D721Med (cell line): Measurements from ENCODE around the gene PTX4.

Source experiments
- DNase-seq: peaks from one replicate; pipeline ENCODE4 v3.0.0; 2011; ENCODE audit warnings: low spot score; ENCODE audit not compliant: insufficient read length
- FAIRE-seq: peaks from 2 replicates; lab custom pipeline; 2011; peaks lifted over from hg19 to GRCh38; lab: Jason Lieb, UNC
- TF ChIP-seq, protein P1 (sequence below): IDR thresholded peaks from 2 replicates; pipeline ENCODE4 v1.5.1; 2012; ENCODE audit warnings: mild to moderate bottlenecking, control low read depth; ENCODE audit not compliant: insufficient read depth; ENCODE audit errors: missing control alignments

The PTX4 gene

DNA sequence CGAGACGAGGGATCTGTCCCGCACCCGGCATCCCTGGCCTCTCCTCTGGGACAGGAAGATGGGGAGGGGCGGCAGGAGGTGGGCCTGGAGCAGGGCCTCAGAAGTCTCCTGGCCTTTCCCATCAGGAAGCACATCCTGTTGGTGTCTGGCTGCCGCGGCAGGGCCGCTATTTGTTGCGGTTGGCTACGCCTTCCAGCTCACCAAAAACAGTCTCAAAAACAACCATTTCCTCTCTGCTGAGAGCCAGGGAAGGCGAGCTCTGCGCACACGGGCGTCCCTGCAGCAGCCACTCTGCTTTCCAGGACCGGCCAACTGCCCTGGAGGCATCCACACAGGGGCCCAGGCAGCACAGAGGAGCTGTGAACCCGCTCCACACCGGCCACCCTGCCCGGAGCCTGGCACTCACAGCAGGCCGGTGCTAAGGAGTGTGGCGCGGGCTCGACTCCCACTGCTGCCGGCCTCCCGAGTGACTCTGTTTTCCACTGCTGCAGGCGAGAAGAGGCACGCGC is 44.8 kb upstream of the PTX4 start, which contains the start of gene TMEM204:
TSS of gene TMEM204 (plus strand) at position 224 of the 509 bp plus-strand sequence. CDS start 610 bp downstream, outside the sequence.
- TF ChIP-seq, protein P1, sequence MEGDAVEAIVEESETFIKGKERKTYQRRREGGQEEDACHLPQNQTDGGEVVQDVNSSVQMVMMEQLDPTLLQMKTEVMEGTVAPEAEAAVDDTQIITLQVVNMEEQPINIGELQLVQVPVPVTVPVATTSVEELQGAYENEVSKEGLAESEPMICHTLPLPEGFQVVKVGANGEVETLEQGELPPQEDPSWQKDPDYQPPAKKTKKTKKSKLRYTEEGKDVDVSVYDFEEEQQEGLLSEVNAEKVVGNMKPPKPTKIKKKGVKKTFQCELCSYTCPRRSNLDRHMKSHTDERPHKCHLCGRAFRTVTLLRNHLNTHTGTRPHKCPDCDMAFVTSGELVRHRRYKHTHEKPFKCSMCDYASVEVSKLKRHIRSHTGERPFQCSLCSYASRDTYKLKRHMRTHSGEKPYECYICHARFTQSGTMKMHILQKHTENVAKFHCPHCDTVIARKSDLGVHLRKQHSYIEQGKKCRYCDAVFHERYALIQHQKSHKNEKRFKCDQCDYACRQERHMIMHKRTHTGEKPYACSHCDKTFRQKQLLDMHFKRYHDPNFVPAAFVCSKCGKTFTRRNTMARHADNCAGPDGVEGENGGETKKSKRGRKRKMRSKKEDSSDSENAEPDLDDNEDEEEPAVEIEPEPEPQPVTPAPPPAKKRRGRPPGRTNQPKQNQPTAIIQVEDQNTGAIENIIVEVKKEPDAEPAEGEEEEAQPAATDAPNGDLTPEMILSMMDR = no peak
- FAIRE-seq (no peak), DNase-seq (no peak)

DNA sequence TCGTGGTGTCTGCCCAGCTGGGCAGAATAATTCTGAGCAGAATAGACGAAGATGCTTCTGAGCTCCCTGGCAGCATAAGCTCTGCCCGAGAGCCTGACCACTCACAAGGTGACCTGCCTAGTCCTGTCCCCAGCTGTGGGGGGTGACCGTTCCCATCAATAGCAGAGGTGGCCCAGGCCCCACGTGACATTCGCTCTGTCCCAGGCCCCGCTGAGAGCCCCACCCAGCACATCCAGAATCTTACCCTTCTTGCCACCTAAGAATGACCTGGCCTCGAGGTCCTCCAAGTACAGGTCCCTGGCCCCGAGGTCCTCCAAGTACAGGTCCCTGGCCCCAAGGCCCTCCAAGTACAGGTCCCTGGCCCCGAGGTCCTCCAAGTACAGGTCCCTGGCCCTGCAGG is 44.0 kb upstream of the PTX4 start:
- TF ChIP-seq, protein P1 = no peak
- no peak for FAIRE-seq
- no peak for DNase-seq

DNA sequence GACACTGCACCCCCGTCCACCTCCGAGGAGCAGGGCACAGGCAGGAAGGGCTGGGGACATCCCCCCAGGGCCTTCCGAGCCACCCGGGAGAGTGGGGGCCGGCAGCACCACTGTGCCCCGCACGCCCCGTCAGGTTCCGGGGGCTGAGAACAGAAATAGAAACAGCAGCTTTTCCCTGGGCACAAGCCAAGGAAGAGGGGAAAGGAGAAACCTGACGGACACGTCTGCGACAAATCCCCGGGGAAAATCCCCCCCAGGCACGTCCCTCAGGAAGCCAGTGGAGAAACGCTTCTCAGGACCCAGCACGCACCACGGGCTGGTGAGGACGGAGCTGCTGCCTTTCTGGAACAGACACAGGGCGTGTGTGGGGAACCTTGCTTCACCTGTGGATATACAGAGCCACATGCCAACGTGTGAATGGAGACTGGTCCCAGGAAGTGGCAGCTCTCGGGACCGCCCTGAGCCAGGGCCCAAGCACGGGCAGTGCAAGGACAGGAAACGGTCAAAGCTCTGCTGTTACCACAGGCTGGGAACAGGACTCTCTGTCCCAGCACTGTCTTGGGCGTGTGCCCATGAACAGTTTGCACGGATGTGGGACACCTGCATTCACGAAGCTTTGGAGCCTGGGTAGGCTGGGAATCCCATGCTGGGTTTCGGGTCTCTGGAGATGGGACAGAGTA is 43.5 kb upstream of the PTX4 start:
- FAIRE-seq = no peak
- DNase-seq = no peak
- TF ChIP-seq, protein P1 = no peak

DNA sequence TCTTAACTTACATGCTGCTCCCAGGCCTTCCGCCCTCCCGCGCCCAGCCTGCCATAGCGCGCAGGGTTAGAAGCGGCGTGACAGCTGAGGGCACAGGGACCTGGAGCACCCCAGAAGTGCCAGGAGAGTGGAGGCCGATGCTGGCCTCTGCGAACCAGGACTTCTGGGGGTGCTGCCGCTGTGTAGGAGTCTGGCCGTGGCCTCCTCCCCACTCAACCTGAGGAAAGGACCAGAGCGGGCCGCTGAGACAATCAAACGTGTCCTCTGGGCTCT is 42.8 kb upstream of the PTX4 start:
- DNase-seq (no peak), FAIRE-seq (no peak)
- TF ChIP-seq, protein P1 = no peak

DNA sequence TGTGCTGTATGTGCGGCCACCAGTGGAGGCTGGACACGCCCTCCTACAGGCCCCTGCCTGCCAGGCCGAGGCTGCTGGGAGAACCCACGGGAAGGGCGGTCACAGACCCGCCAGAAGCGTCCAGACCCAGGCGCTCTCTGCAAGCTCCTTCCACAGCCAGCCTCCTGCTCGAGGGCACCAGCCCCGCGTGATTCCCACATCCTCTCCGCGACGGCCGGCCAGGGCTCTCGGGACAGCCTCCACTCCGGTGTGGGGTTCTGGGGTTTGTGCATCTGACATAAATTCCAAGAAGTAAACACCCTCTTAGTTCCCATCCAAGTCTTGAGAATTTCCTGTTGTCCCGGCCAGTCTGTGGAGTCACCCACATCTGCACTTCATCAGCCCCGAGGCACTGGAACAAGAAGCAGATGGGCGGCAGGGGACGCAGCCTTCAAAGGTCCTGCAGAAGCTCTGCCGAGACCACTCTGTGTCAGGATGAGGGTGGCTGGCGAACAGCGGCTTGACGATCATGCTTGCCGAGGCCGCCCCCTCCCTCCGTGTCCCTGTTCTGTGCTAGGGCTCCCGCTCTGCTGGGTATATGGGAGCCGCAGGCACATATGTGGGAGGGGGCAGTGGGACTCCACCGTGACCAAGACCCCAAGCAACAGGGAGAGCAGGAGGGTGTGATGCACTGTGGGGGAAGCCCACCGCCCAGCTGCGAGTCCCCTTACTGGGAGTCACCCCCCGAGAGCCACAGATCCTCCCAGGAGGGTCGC is 42.3 kb upstream of the PTX4 start:
- no peak for FAIRE-seq

DNA sequence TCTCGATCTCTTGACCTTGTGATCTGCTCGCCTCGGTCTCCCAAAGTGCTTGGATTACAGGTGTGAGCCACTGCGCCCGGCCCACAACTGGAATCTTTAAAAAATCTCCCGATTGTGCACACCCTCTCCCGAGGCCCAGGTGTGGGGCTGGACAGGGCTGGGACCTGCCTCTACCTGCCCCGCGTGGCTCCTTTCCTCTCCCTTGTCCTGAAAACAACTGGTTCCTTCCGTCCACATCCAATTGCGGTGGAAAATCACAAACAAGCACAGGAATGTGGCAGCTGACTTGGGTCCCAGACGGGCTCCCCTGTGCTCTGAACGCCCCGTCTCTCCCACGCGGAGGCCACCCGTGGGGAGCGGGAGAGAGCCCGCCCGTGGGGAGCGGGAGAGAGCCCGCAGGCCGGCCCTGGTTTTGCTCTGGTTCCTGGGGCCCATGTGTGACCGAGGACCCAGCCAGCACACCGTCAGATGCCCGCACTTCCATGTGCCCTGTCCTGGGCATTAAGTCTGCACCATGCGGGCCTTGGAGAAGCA is 41.7 kb upstream of the PTX4 start:
- DNase-seq (no peak), FAIRE-seq (no peak)
- TF ChIP-seq, protein P1 = no peak

More for the DNA sequence above, 42.3 kb upstream of the PTX4 start:
- no peak for DNase-seq
- TF ChIP-seq, protein P1 = no peak
